Testis (tissue), 3 donors: Measurements from ENCODE around the gene GPR157. TPM values are rescaled to one million over a fixed set of nuclear protein-coding genes. Genes with fewer than 3 reads are reported as not detected.

Source experiments
- DNase-seq: peaks from one replicate; pipeline ENCODE4 v3.0.0-alpha.2; 2019
- H3K27ac ChIP-seq, 2 donors: fragments of 200-600 bp; sonication (generic); one replicate each; pipeline ENCODE4 v1.5.1; 2019
- H3K27me3 ChIP-seq: fragments of 200-600 bp; sonication (generic); one replicate; pipeline ENCODE4 v1.5.1; 2019
- H3K36me3 ChIP-seq: fragments of 200-600 bp; sonication (generic); one replicate; pipeline ENCODE4 v1.5.1; 2017; ENCODE audit warnings: low read depth; ENCODE audit errors: missing control alignments
- H3K4me1 ChIP-seq: fragments of 200-600 bp; sonication (generic); one replicate; pipeline ENCODE4 v1.5.1; 2019
- H3K4me3 ChIP-seq, 2 donors: fragments of 200-600 bp; sonication (generic); one replicate each; pipeline ENCODE4 v1.5.1; 2017 to 2019
- H3K9me3 ChIP-seq: fragments of 200-600 bp; sonication (generic); one replicate; pipeline ENCODE4 v1.5.1; 2017
- CTCF ChIP-seq, 3 experiments: fragments of 450-650 bp in 2 of 3; fragments of 200-600 bp in 1 of 3; sonication (generic) in 1 of 3; IDR thresholded peaks; one replicate each; pipeline ENCODE4 v1.5.1; 2016 to 2019; ENCODE audit warnings: antibody characterized with exemption in 3 of 3, mild to moderate bottlenecking in 2 of 3, moderate library complexity in 1 of 3
- POLR2A ChIP-seq: fragments of 450-650 bp; IDR thresholded peaks from one replicate; pipeline ENCODE4 v1.6.1; 2017; ENCODE audit warnings: antibody characterized with exemption, mild to moderate bottlenecking, moderate library complexity
- WGBS, 2 donors: methylation state at CpG; one replicate each; pipeline ENCODE4 v1.1.5; 2018; 5-methylcytosine and 5-hydroxymethylcytosine counted together
- intact Hi-C: fragments of 100-400 bp; cut with DNase I; formaldehyde crosslinking; loops from one replicate; pipeline ENCODE4 v1.15.1; 2023; ENCODE audit warnings: low total_unique reads
- polyA plus RNA-seq: library from polyadenylated mRNA; stranded (reverse); fragments of 350-450 nt; fragmentation: Illumina TruSeq; extraction: RNeasy Lipid Tissue Mini Kit (QIAGEN cat#74804); gene quantifications from one replicate; pipeline ENCODE4 v1.2.3, GENCODE V29; 2014; ENCODE audit warnings: low read depth, low replicate concordance; ENCODE audit not compliant: insufficient read depth
- total RNA-seq, 2 donors: library from RNA; depleted of rRNA; stranded (reverse); fragments of >200 nt; gene quantifications; one replicate each; pipeline ENCODE4 v1.2.3, GENCODE V29; 2016

Gene GPR157
- total and polyA plus RNA-seq, 3 donors from 2014 or later, result 4.1 to 11.7 (median 8.8) TPM

- Histone ChIP-seq H3K4me3 (no peak overlapping the region), H3K4me1 (no peaks in the 10 kb centered on the region), H3K27me3 (no peaks in the 10 kb centered on the region), H3K36me3 (no peaks in the 10 kb centered on the region), H3K27ac (no peak overlapping the region), H3K9me3 (no peaks in the 10 kb centered on the region)
- TF ChIP-seq CTCF (IDR thresholded peaks at IDR 0.05), result no peak
- TF ChIP-seq POLR2A, result no peak
- WGBS, 2 donors, result 82 to 86% methylated on average over 4 of the region's 4 CpGs
- DNase-seq, result no peak
- intact Hi-C loops, result no loop called here
Observed at GRCh38 chr1:9088807-9089206, 40.1 kb downstream of the GPR157 start.

GRCh38 chr1:9087411-9088125 is 41.3 kb downstream of the GPR157 start:
- WGBS, 2 donors, result 87 to 93% methylated on average over 12 of the region's 12 CpGs
- Histone ChIP-seq H3K27me3 (no peaks in the 10 kb centered on the region), H3K9me3 (no peaks in the 10 kb centered on the region), H3K4me3 (no peak overlapping the region), H3K4me1 (no peaks in the 10 kb centered on the region), H3K36me3 (no peaks in the 10 kb centered on the region), H3K27ac (no peak overlapping the region)
- DNase-seq, result no peak
- intact Hi-C loops, result no loop called here
- no peak for TF ChIP-seq CTCF (IDR thresholded peaks at IDR 0.05)

DNA sequence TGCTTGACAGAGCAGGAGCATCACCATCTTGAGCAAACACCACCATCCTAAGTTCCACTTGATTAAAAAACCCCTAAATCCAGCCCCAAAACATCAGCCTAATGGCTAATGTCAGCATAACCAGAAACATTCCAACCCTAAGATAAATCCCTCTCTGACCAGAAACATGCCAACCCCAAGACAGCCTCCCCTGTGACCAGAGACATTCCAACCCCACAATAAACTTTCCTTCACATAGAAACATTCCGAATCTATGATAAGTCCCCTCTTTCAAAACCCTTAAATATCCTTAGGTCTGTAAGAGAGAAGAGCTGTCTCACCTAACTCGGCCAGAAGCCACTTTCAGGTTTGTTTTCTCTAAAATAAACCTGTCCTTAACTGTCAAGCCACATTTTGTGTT is 42.1 kb downstream of the GPR157 start:
- intact Hi-C loops, result no loop called here
- Histone ChIP-seq H3K4me3 (no peak overlapping the region), H3K36me3 (no peaks in the 10 kb centered on the region), H3K27me3 (no peaks in the 10 kb centered on the region), H3K9me3 (no peaks in the 10 kb centered on the region), H3K4me1 (no peaks in the 10 kb centered on the region), H3K27ac (no peak overlapping the region)
- WGBS, 2 donors, result 66 to 92% methylated on average over 2 of the region's 2 CpGs
- no peak for DNase-seq
- TF ChIP-seq CTCF (IDR thresholded peaks at IDR 0.05), result no peak

DNA sequence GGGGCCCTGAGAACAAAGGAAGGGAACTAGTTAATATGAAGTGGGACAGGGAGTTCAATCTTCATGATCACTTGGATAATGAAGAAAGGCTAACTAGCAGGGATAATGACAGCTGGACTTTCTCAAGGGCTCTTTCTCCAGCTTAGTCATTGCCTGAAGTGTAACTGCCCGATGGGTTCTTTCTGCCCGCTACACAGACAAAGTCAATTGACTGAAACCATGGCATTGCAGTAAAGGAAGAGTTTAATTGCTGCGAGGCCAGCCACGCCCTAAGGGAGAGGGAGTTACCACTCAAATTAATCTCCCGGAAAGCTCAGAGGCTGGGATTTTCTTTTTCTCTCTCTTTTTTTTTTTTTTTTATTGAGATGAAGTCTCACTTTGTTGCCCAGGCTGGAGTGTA is 42.9 kb downstream of the GPR157 start:
- Histone ChIP-seq H3K4me3 (no peak overlapping the region), H3K4me1 (no peaks in the 10 kb centered on the region), H3K27me3 (no peaks in the 10 kb centered on the region), H3K36me3 (no peaks in the 10 kb centered on the region), H3K27ac (no peak overlapping the region), H3K9me3 (no peaks in the 10 kb centered on the region)
- intact Hi-C loops, result no loop called here
- no peak for TF ChIP-seq CTCF (IDR thresholded peaks at IDR 0.05)
- TF ChIP-seq POLR2A, result no peak
- WGBS, 2 donors, result 72 to 73% methylated on average over 5 of the region's 5 CpGs
- no peak for DNase-seq

- WGBS, 2 donors, result 60 to 71% methylated on average over 4 to 7 of the region's 7 CpGs
Observed at GRCh38 chr1:9085306-9085940, 43.5 kb downstream of the GPR157 start.

More at GRCh38 chr1:9085306-9085940, 43.5 kb downstream of the GPR157 start:
- Histone ChIP-seq H3K9me3 (no peaks in the 10 kb centered on the region), H3K27me3 (no peaks in the 10 kb centered on the region), H3K4me3 (no peak overlapping the region), H3K36me3 (no peaks in the 10 kb centered on the region), H3K27ac (no peak overlapping the region), H3K4me1 (no peaks in the 10 kb centered on the region)
- intact Hi-C loops, result no loop called here
- TF ChIP-seq POLR2A (no peak), CTCF (IDR thresholded peaks at IDR 0.05) (no peak)
- no peak for DNase-seq
